OCI-LY1 (cell line): ENCODE data around the gene PAPOLA.

Experiments used
- H2AFZ ChIP-seq: fragments of 200-600 bp; sonication (generic), shearing (Covaris generic); 2 replicates; pipeline ENCODE4 v1.6.0; 2014; ENCODE audit warnings: antibody characterized with exemption, mild to moderate bottlenecking, low read length
- H3F3A ChIP-seq: fragments of 200-600 bp; sonication (generic), shearing (Covaris generic); 2 replicates; pipeline ENCODE4 v1.6.0; 2014; ENCODE audit warnings: mild to moderate bottlenecking, antibody characterized with exemption, low read length, moderate library complexity; ENCODE audit not compliant: insufficient read depth
- H3K27ac ChIP-seq: fragments of 200-600 bp; sonication (generic); 2 replicates; pipeline ENCODE4 v1.5.1; 2014; ENCODE audit warnings: low read length, mixed run types, mild to moderate bottlenecking, low read depth; ENCODE audit not compliant: poor library complexity, severe bottlenecking
- H3K27me3 ChIP-seq: fragments of 200-600 bp; sonication (generic); 2 replicates; pipeline ENCODE4 v1.6.0; 2014; ENCODE audit warnings: antibody characterized with exemption, mild to moderate bottlenecking, low read length, moderate library complexity; ENCODE audit not compliant: insufficient read depth
- H3K36me3 ChIP-seq: fragments of 200-600 bp; sonication (generic); 2 replicates; pipeline ENCODE4 v1.6.1; 2014; ENCODE audit warnings: mild to moderate bottlenecking, antibody characterized with exemption, low read length, moderate library complexity, mixed read lengths; ENCODE audit not compliant: insufficient read depth
- H3K4me1 ChIP-seq: fragments of 200-600 bp; sonication (generic); 2 replicates; pipeline ENCODE4 v1.5.1; 2014; ENCODE audit warnings: mild to moderate bottlenecking, low read length, moderate library complexity; ENCODE audit not compliant: insufficient read depth, severe bottlenecking
- H3K4me2 ChIP-seq: fragments of 200-600 bp; sonication (generic), shearing (Covaris generic); 2 replicates; pipeline ENCODE4 v1.6.1; 2014; ENCODE audit warnings: low read length
- H3K4me3 ChIP-seq: fragments of 200-600 bp; sonication (generic); 2 replicates; pipeline ENCODE4 v1.5.1; 2014; ENCODE audit warnings: low read length, low read depth, mild to moderate bottlenecking, mixed read lengths; ENCODE audit not compliant: poor library complexity, severe bottlenecking
- H3K79me2 ChIP-seq: fragments of 200-600 bp; shearing (Covaris generic); 2 replicates; pipeline ENCODE4 v1.6.1; 2016; ENCODE audit warnings: mixed run types, low read length, mixed read lengths; ENCODE audit not compliant: insufficient read depth
- H3K9ac ChIP-seq: fragments of 200-600 bp; sonication (generic), shearing (Covaris generic); 2 replicates; pipeline ENCODE4 v1.6.1; 2014; ENCODE audit warnings: mild to moderate bottlenecking, low read length, mixed read lengths
- H3K9me2 ChIP-seq: fragments of 200-600 bp; sonication (generic), shearing (Covaris generic); 2 replicates; pipeline ENCODE4 v1.6.1; 2014; ENCODE audit warnings: low read depth, mild to moderate bottlenecking, low read length, mixed read lengths
- H3K9me3 ChIP-seq: fragments of 200-600 bp; shearing (Covaris generic); 2 replicates; pipeline ENCODE4 v1.6.1; 2014; ENCODE audit warnings: low read length, mixed read lengths
- H4K20me1 ChIP-seq: fragments of 200-600 bp; sonication (generic), shearing (Covaris generic); 2 replicates; pipeline ENCODE4 v1.6.0; 2016; ENCODE audit warnings: mild to moderate bottlenecking, low read length; ENCODE audit not compliant: insufficient read depth
- CTCF ChIP-seq: fragments of 200-600 bp; sonication (generic), shearing (Covaris generic); IDR thresholded peaks from 2 replicates; pipeline ENCODE4 v1.5.1; 2017; ENCODE audit warnings: mild to moderate bottlenecking, antibody characterized with exemption, low read length, moderate library complexity, mixed read lengths
- EZH2 ChIP-seq: fragments of 200-600 bp; sonication (generic), shearing (Covaris generic); IDR thresholded peaks from 2 replicates; pipeline ENCODE4 v1.8.0; 2017; ENCODE audit warnings: borderline replicate concordance, mixed run types, mild to moderate bottlenecking, antibody characterized with exemption, low read length, moderate library complexity, mixed read lengths

Gene PAPOLA

GRCh38 chr14:96594961-96595360 is 92.8 kb downstream of the PAPOLA start:
- no peak overlapping the region for H3K27ac ChIP-seq
- no peaks in the 10 kb centered on the region for H3K4me1 ChIP-seq
- H4K20me1 ChIP-seq: no peaks in the 10 kb centered on the region
- no peak overlapping the region for H2AFZ ChIP-seq
- no peaks in the 10 kb centered on the region for H3K27me3 ChIP-seq
- no peaks in the 10 kb centered on the region for H3K9me3 ChIP-seq
- H3K79me2 ChIP-seq: no peaks in the 10 kb centered on the region
- H3K36me3 ChIP-seq: no peaks in the 10 kb centered on the region
- H3K9me2 ChIP-seq: no peaks in the 10 kb centered on the region
- no peaks in the 10 kb centered on the region for H3F3A ChIP-seq
- H3K9ac ChIP-seq: no peak overlapping the region
- H3K4me2 ChIP-seq: no peak overlapping the region
- H3K4me3 ChIP-seq: no peak overlapping the region
- TF ChIP-seq CTCF (no peak), EZH2 (no peak)

GRCh38 chr14:96597680-96598079 is 95.5 kb downstream of the PAPOLA start:
- Histone ChIP-seq H3K9ac (no peak overlapping the region), H3K27me3 (no peaks in the 10 kb centered on the region), H3K4me3 (no peak overlapping the region), H3K36me3 (no peaks in the 10 kb centered on the region), H3K9me2 (no peaks in the 10 kb centered on the region), H2AFZ (no peak overlapping the region), H3K4me1 (no peaks in the 10 kb centered on the region), H3K4me2 (no peak overlapping the region), H4K20me1 (no peaks in the 10 kb centered on the region), H3K27ac (no peak overlapping the region), H3K79me2 (no peaks in the 10 kb centered on the region), H3K9me3 (no peaks in the 10 kb centered on the region), H3F3A (no peaks in the 10 kb centered on the region)
- no peak for TF ChIP-seq EZH2

GRCh38 chr14:96598332-96598928 is 96.2 kb downstream of the PAPOLA start:
- Histone ChIP-seq H3K4me3 (no peak overlapping the region), H3K4me1 (no peaks in the 10 kb centered on the region), H4K20me1 (no peaks in the 10 kb centered on the region), H3K9me2 (no peaks in the 10 kb centered on the region), H3K27ac (no peak overlapping the region), H3K9ac (no peak overlapping the region), H2AFZ (no peak overlapping the region), H3K36me3 (no peaks in the 10 kb centered on the region), H3K27me3 (no peaks in the 10 kb centered on the region), H3F3A (no peaks in the 10 kb centered on the region), H3K4me2 (no peak overlapping the region), H3K79me2 (no peaks in the 10 kb centered on the region), H3K9me3 (no peaks in the 10 kb centered on the region)
- TF ChIP-seq EZH2: no peak
- TF ChIP-seq CTCF: no peak

GRCh38 chr14:96599076-96599475 is 96.9 kb downstream of the PAPOLA start:
- H3K27ac ChIP-seq: no peak overlapping the region
- no peaks in the 10 kb centered on the region for H3K9me2 ChIP-seq
- H3K27me3 ChIP-seq: no peaks in the 10 kb centered on the region
- no peaks in the 10 kb centered on the region for H4K20me1 ChIP-seq
- no peaks in the 10 kb centered on the region for H3K79me2 ChIP-seq
- TF ChIP-seq EZH2 (no peak), CTCF (no peak)
- no peaks in the 10 kb centered on the region for H3K36me3 ChIP-seq
- H3K9ac ChIP-seq: no peak overlapping the region
- no peaks in the 10 kb centered on the region for H3K4me1 ChIP-seq
- H3K9me3 ChIP-seq: no peaks in the 10 kb centered on the region
- H2AFZ ChIP-seq: no peak overlapping the region
- no peaks in the 10 kb centered on the region for H3F3A ChIP-seq
- no peak overlapping the region for H3K4me3 ChIP-seq
- no peak overlapping the region for H3K4me2 ChIP-seq
